HCT116 (cell line): ENCODE measurements around the gene RBM23. TPM values are rescaled to one million over a fixed set of nuclear protein-coding genes. Genes with fewer than 3 reads are reported as not detected.
"Not testable (repeated sequence)": the region's sequence is repeated elsewhere in the genome, so short reads cannot be mapped to it uniquely, and the experiment has no call there.

Source experiments
- ATAC-seq: fragments of 200-7000 bp; cut with Tn5 transposase; 2 replicates; pipeline ENCODE4 v1.9.1; 2020; ENCODE audit warnings: mild to moderate bottlenecking, moderate library complexity
- BruUV-seq: library from RNA; stranded (reverse); fragments of 400-500 nt; replicated peaks from 2 replicates; lab custom pipeline; 2021; lab: Mats Ljungman, UMichigan
- CTCF ChIA-PET: fragments of 300-600 bp; sonication (Branson Sonifier 250); formaldehyde crosslinking; loops from one replicate; lab custom pipeline; 2021; ENCODE audit warnings: antibody characterized with exemption; lab: Charles Lee
- POLR2A ChIA-PET: fragments of 300-600, 350-600 bp; sonication (Branson Sonifier 250); formaldehyde crosslinking; loops from one replicate; lab custom pipeline; 2021; ENCODE audit warnings: antibody characterized with exemption; lab: Charles Lee
- RAD21 ChIA-PET, 2 experiments: fragments of 300-600 bp; sonication (Branson Sonifier 250); formaldehyde crosslinking; loops; one replicate each; lab custom pipeline; 2023; ENCODE audit warnings: low total read pairs in 2 of 2; ENCODE audit not compliant: uncharacterized antibody in 2 of 2, unreplicated experiment in 2 of 2, low non-redundant PET in 1 of 2; lab: Charles Lee
- DNase-seq: peaks from one replicate; pipeline ENCODE4 v3.0.0-alpha.2; 2010; ENCODE audit warnings: low read depth, low spot score
- H2AFZ ChIP-seq: fragments of 200-600 bp; shearing (Covaris generic), sonication (generic); 2 replicates; pipeline ENCODE4 v1.6.1; 2017; ENCODE audit warnings: low read depth, mixed run types, mixed read lengths, antibody characterized with exemption, low read length; ENCODE audit not compliant: poor library complexity, severe bottlenecking
- H3K27ac ChIP-seq: 2 replicates; pipeline ENCODE4 v1.5.1; 2012; ENCODE audit warnings: low read depth, low read length
- H3K27me3 ChIP-seq: fragments of 200-600 bp; sonication (generic); 2 replicates; pipeline ENCODE4 v1.6.1; 2016; ENCODE audit warnings: mixed run types, low read length, mixed read lengths; ENCODE audit not compliant: insufficient read depth
- H3K36me3 ChIP-seq, 2 experiments: fragments of 200-500 bp in 1 of 2; fragments of 200-600 bp in 1 of 2; sonication (Bioruptor generic) in 1 of 2; sonication (generic) in 1 of 2; 2 replicates each; pipeline versions ENCODE4 v1.5.1 to v1.6.1; 2014 to 2016; ENCODE audit warnings: low read length in 2 of 2, inconsistent platforms in 1 of 2, mixed read lengths in 1 of 2, mixed run types in 1 of 2; ENCODE audit not compliant: insufficient read depth in 2 of 2, control insufficient read depth in 1 of 2
- H3K4me1 ChIP-seq, 2 experiments: fragments of 200-600 bp in 1 of 2; sonication (generic) in 1 of 2; 2 replicates each; pipeline versions ENCODE4 v1.5.1 to v1.6.1; 2012 to 2017; ENCODE audit warnings: low read length in 2 of 2, inconsistent platforms in 1 of 2, mild to moderate bottlenecking in 1 of 2, mixed read lengths in 1 of 2, mixed run types in 1 of 2, moderate library complexity in 1 of 2; ENCODE audit not compliant: insufficient read depth in 2 of 2, control insufficient read depth in 1 of 2
- H3K4me2 ChIP-seq: fragments of 200-600 bp; sonication (generic); 2 replicates; pipeline ENCODE4 v1.6.1; 2017; ENCODE audit warnings: mixed run types, low read length, mixed read lengths
- H3K4me3 ChIP-seq, 2 experiments: fragments of 200-600 bp in 1 of 2; sonication (generic) in 1 of 2; replicated peaks in 1 of 2; 2 replicates each; pipeline ENCODE4 v1.5.1; 2011 to 2016; ENCODE audit warnings: low read length in 2 of 2, control low read depth in 1 of 2, low read depth in 1 of 2, mild to moderate bottlenecking in 1 of 2, mixed read lengths in 1 of 2, mixed run types in 1 of 2
- H3K79me2 ChIP-seq: fragments of 200-600 bp; sonication (generic); 2 replicates; pipeline ENCODE4 v1.6.1; 2017; ENCODE audit warnings: mild to moderate bottlenecking, mixed run types, low read length, moderate library complexity, mixed read lengths; ENCODE audit not compliant: insufficient read depth
- H3K9ac ChIP-seq: fragments of 200-600 bp; sonication (generic); 2 replicates; pipeline ENCODE4 v1.6.1; 2016; ENCODE audit warnings: low read length, mixed read lengths
- H3K9me2 ChIP-seq: fragments of 200-600 bp; sonication (generic), shearing (Covaris generic); 2 replicates; pipeline ENCODE4 v1.6.1; 2017; ENCODE audit warnings: mixed run types, mild to moderate bottlenecking, moderate library complexity; ENCODE audit not compliant: insufficient read depth
- H3K9me3 ChIP-seq, 2 experiments: fragments of 200-500 bp in 1 of 2; fragments of 200-600 bp in 1 of 2; sonication (Bioruptor generic) in 1 of 2; sonication (generic) in 1 of 2; 2 replicates each; pipeline ENCODE4 v1.6.1; 2014 to 2017; ENCODE audit warnings: low read length in 2 of 2, mixed read lengths in 2 of 2, inconsistent platforms in 1 of 2, low read depth in 1 of 2, mild to moderate bottlenecking in 1 of 2, mixed run types in 1 of 2, moderate library complexity in 1 of 2; ENCODE audit not compliant: control insufficient read depth in 1 of 2, insufficient read depth in 1 of 2
- H4K20me1 ChIP-seq: fragments of 200-600 bp; sonication (generic), shearing (Covaris generic); 2 replicates; pipeline ENCODE4 v1.6.1; 2017; ENCODE audit warnings: mixed run types, mild to moderate bottlenecking, moderate library complexity; ENCODE audit not compliant: insufficient read depth
- CBX3 ChIP-seq: IDR thresholded peaks from 2 replicates; pipeline ENCODE4 v1.6.1; 2012; ENCODE audit warnings: low read depth
- EGR1 ChIP-seq: IDR thresholded peaks from 2 replicates; pipeline ENCODE4 v1.6.1; 2012; ENCODE audit warnings: low read depth
- EZH2 ChIP-seq: fragments of 200-600 bp; sonication (generic); IDR thresholded peaks from 2 replicates; pipeline ENCODE4 v1.6.1; 2017; ENCODE audit warnings: antibody characterized with exemption, mixed run types
- POLR2A ChIP-seq: IDR thresholded peaks from 2 replicates; pipeline ENCODE4 v1.7.0; 2011; ENCODE audit warnings: borderline replicate concordance; ENCODE audit not compliant: insufficient read depth, insufficient read length; ENCODE audit errors: extremely low read depth
- RAD21 ChIP-seq: IDR thresholded peaks from 2 replicates; pipeline ENCODE4 v1.6.1; 2012; ENCODE audit warnings: low read depth, mild to moderate bottlenecking
- SP1 ChIP-seq: IDR thresholded peaks from 2 replicates; pipeline ENCODE4 v1.6.1; 2012; ENCODE audit warnings: low read depth
- SRF ChIP-seq: IDR thresholded peaks from 2 replicates; pipeline ENCODE4 v1.6.1; 2012; ENCODE audit warnings: low read depth
- ZBTB33 ChIP-seq: IDR thresholded peaks from 2 replicates; pipeline ENCODE4 v1.6.1; 2011; ENCODE audit warnings: mild to moderate bottlenecking, low read length, moderate library complexity; ENCODE audit not compliant: insufficient replicate concordance; ENCODE audit errors: extremely low read depth
- ZFX ChIP-seq: fragments of 450-650 bp; IDR thresholded peaks from 2 replicates; pipeline ENCODE4 v1.6.1; 2017
- ZNF274 ChIP-seq: fragments of 200-500 bp; sonication (Bioruptor generic); IDR thresholded peaks from 2 replicates; pipeline ENCODE4 v1.6.1; 2014; ENCODE audit warnings: mild to moderate bottlenecking, low read depth, low read length, inconsistent platforms
- intact Hi-C: fragments of 100-400 bp; cut with micrococcal nuclease; formaldehyde crosslinking; loops from 2 replicates; pipeline ENCODE4 v1.10.0; 2022
- total RNA-seq: library from RNA; stranded (reverse); gene quantifications from one replicate; pipeline ENCODE4 v1.2.1, GENCODE V29; 2021; ENCODE audit not compliant: unreplicated experiment

The RBM23 gene
- total RNA-seq, 1 experiment from 2014 or later = 67.2 TPM

GRCh38 chr14:22864979-22865378, 54.0 kb downstream of the RBM23 start (continued):
- TF ChIP-seq ZBTB33 (no peak), SRF (no peak), RAD21 (no peak), ZFX (no peak), POLR2A (no peak), ZNF274 (no peak), SP1 (no peak)

- POLR2A ChIA-PET = interaction anchor here (1.3 kb wide), 1 partner anchor 10 kb away, joined by 3 read pairs; the partner anchor contains the start of gene LRP10
- Histone ChIP-seq H3K9me3 (no peaks in the 10 kb centered on the region), H3K27ac (no peak overlapping the region), H3K9ac (no peak overlapping the region), H3K79me2 (no peaks in the 10 kb centered on the region), H4K20me1 (no peaks in the 10 kb centered on the region), H3K27me3 (no peaks in the 10 kb centered on the region), H2AFZ (no peak overlapping the region), H3K4me1 (no peaks in the 10 kb centered on the region), H3K9me2 (no peaks in the 10 kb centered on the region), H3K36me3 (no peaks in the 10 kb centered on the region), H3K4me3 (no peak overlapping the region), H3K4me2 (no peak overlapping the region)
- ATAC-seq (no peak), DNase-seq (no peak)
- CTCF ChIA-PET = interaction anchor here (2.2 kb wide), 1 partner anchor 10 kb away, joined by 10 read pairs; the partner anchor contains the start of gene LRP10
- RAD21 ChIA-PET = no interaction called here
- intact Hi-C loops = no loop called here
- BruUV-seq = no TSS peak
- TF ChIP-seq CBX3 (no peak), EZH2 (no peak), ZFX (no peak), SP1 (no peak), EGR1 (no peak), RAD21 (no peak)
Observed at GRCh38 chr14:22861651-22862050, 57.3 kb downstream of the RBM23 start.

GRCh38 chr14:22860377-22860776, 58.6 kb downstream of the RBM23 start:
- H3K27me3 ChIP-seq, H3K9me3 ChIP-seq, RAD21 ChIA-PET, CTCF ChIA-PET, H3K4me1 ChIP-seq, H2AFZ ChIP-seq, H3K79me2 ChIP-seq, BruUV-seq, H3K4me2 ChIP-seq, H3K4me3 ChIP-seq, DNase-seq, H3K9me2 ChIP-seq, H3K36me3 ChIP-seq, ATAC-seq, H3K27ac ChIP-seq, intact Hi-C loops, H4K20me1 ChIP-seq, H3K9ac ChIP-seq: not testable (repeated sequence)
- POLR2A ChIA-PET = interaction anchor here (1.3 kb wide), 1 partner anchor 11 kb away, joined by 3 read pairs; the partner anchor contains the start of gene LRP10
